H1 (cell line): ENCODE data around the gene CLEC18B. TPM values are rescaled to one million over a fixed set of nuclear protein-coding genes. Genes with fewer than 3 reads are reported as not detected.

Experiments
- CTCF ChIA-PET: fragments of 300-600 bp; sonication (Branson Sonifier 250); formaldehyde crosslinking; loops from one replicate; lab custom pipeline; 2021; ENCODE audit not compliant: partially characterized antibody; lab: Charles Lee
- POLR2A ChIA-PET: fragments of 300-600 bp; sonication (Branson Sonifier 250); formaldehyde crosslinking; loops from one replicate; lab custom pipeline; 2021; ENCODE audit warnings: inconsistent platforms; ENCODE audit not compliant: partially characterized antibody; lab: Charles Lee
- DNase-seq, 2 experiments: peaks; one replicate each; pipeline versions ENCODE4 v3.0.0 to v3.0.0-alpha.2; 2010 to 2022; ENCODE audit warnings: low spot score in 2 of 2, low read depth in 1 of 2, mixed read lengths in 1 of 2
- FAIRE-seq: peaks from 2 replicates; lab custom pipeline; 2011; peaks lifted over from hg19 to GRCh38; lab: Jason Lieb, UNC
- H2AFZ ChIP-seq: 2 replicates; pipeline ENCODE4 v1.8.1; 2012; ENCODE audit warnings: low read length, inconsistent platforms
- H2AK5ac ChIP-seq: 2 replicates; pipeline ENCODE4 v1.6.1; 2013; ENCODE audit warnings: low read depth, low read length
- H2BK120ac ChIP-seq: replicated peaks from 2 replicates; pipeline ENCODE3; 2013; ENCODE audit warnings: low read depth, low read length, inconsistent platforms
- H2BK12ac ChIP-seq: 2 replicates; pipeline ENCODE4 v1.6.1; 2013; ENCODE audit warnings: low read depth, low read length
- H2BK15ac ChIP-seq: 2 replicates; pipeline ENCODE4 v1.6.1; 2013; ENCODE audit warnings: low read length
- H2BK20ac ChIP-seq: 2 replicates; pipeline ENCODE4 v1.6.1; 2013; ENCODE audit warnings: low read length
- H2BK5ac ChIP-seq: 2 replicates; pipeline ENCODE4 v1.6.1; 2013; ENCODE audit warnings: low read depth, low read length
- H3K14ac ChIP-seq: 2 replicates; pipeline ENCODE4 v1.6.1; 2013; ENCODE audit warnings: inconsistent platforms; ENCODE audit not compliant: insufficient read length
- H3K18ac ChIP-seq: 2 replicates; pipeline ENCODE4 v1.6.1; 2013; ENCODE audit warnings: low read length; ENCODE audit errors: extremely low read depth
- H3K23ac ChIP-seq: 2 replicates; pipeline ENCODE4 v1.6.1; 2013; ENCODE audit warnings: inconsistent platforms; ENCODE audit not compliant: insufficient read length
- H3K23me2 ChIP-seq: 2 replicates; pipeline ENCODE4 v1.6.1; 2013; ENCODE audit warnings: low read depth, low read length
- H3K27ac ChIP-seq: 2 replicates; pipeline ENCODE4 v1.6.1; 2011; ENCODE audit warnings: low read depth, low read length, inconsistent platforms
- H3K27me3 ChIP-seq, 4 experiments: replicated peaks in 1 of 4; 1 replicate in 1 of 4; 2 replicates in 3 of 4; pipeline versions ENCODE4 v1.6.1 to v1.8.1; 2011 to 2013; ENCODE audit warnings: low read length in 3 of 4, mild to moderate bottlenecking in 3 of 4, inconsistent platforms in 2 of 4, mixed read lengths in 2 of 4, moderate library complexity in 1 of 4; ENCODE audit not compliant: control insufficient read depth in 3 of 4, insufficient read depth in 3 of 4; ENCODE audit errors: extremely low read depth in 1 of 4
- H3K36me3 ChIP-seq, 4 experiments: 2 replicates each; pipeline versions ENCODE4 v1.6.1 to v1.8.1; 2011 to 2013; ENCODE audit warnings: mild to moderate bottlenecking in 4 of 4, low read length in 3 of 4, moderate library complexity in 2 of 4, control low read depth in 1 of 4, inconsistent platforms in 1 of 4; ENCODE audit not compliant: insufficient read depth in 4 of 4, control insufficient read depth in 2 of 4
- H3K4ac ChIP-seq: replicated peaks from 2 replicates; pipeline ENCODE3; 2013; ENCODE audit warnings: low read length, low read depth, mixed read lengths, inconsistent platforms; ENCODE audit not compliant: insufficient read length
- H3K4me1 ChIP-seq, 4 experiments: replicated peaks in 1 of 4; 1 replicate in 1 of 4; 2 replicates in 3 of 4; pipeline versions ENCODE4 v1.6.1 to v1.8.1; 2011 to 2013; ENCODE audit warnings: low read length in 3 of 4, inconsistent platforms in 2 of 4, mixed read lengths in 1 of 4; ENCODE audit not compliant: insufficient read depth in 4 of 4, control insufficient read depth in 3 of 4
- H3K4me2 ChIP-seq, 2 experiments: 2 replicates each; pipeline versions ENCODE4 v1.6.1 to v1.8.1; 2011 to 2013; ENCODE audit warnings: low read depth in 2 of 2, low read length in 2 of 2, control low read depth in 1 of 2, inconsistent platforms in 1 of 2, mild to moderate bottlenecking in 1 of 2; ENCODE audit not compliant: insufficient read depth in 1 of 2
- H3K4me3 ChIP-seq, 4 experiments: fragments of 200-600, 300-600 bp in 1 of 4; sonication (generic), shearing (Covaris generic), sonication (Bioruptor Twin) in 1 of 4; 2 replicates each; pipeline versions ENCODE4 v1.5.1 to v1.8.1; 2011 to 2016; ENCODE audit warnings: low read length in 4 of 4, low read depth in 3 of 4, control low read depth in 2 of 4, inconsistent platforms in 2 of 4, mild to moderate bottlenecking in 2 of 4, mixed read lengths in 1 of 4, moderate library complexity in 1 of 4; ENCODE audit not compliant: insufficient read depth in 2 of 4; ENCODE audit errors: extremely low read depth in 1 of 4
- H3K56ac ChIP-seq: replicated peaks from 2 replicates; pipeline ENCODE3; 2013; ENCODE audit warnings: low read depth, mild to moderate bottlenecking, mixed read lengths, low read length, inconsistent platforms; ENCODE audit not compliant: insufficient read length
- H3K79me1 ChIP-seq: 2 replicates; pipeline ENCODE4 v1.6.1; 2013; ENCODE audit warnings: low read depth, low read length, control low read depth
- H3K79me2 ChIP-seq, 2 experiments: 2 replicates each; pipeline versions ENCODE4 v1.6.1 to v1.8.1; 2012 to 2013; ENCODE audit warnings: low read length in 2 of 2, mild to moderate bottlenecking in 2 of 2, inconsistent platforms in 1 of 2; ENCODE audit not compliant: insufficient read depth in 2 of 2, control insufficient read depth in 1 of 2
- H3K9ac ChIP-seq, 4 experiments: replicated peaks in 1 of 4; 1 replicate in 1 of 4; 2 replicates in 3 of 4; pipeline versions ENCODE4 v1.6.1 to v1.8.1; 2011 to 2013; ENCODE audit warnings: low read depth in 3 of 4, low read length in 3 of 4, control low read depth in 2 of 4, mild to moderate bottlenecking in 2 of 4, moderate library complexity in 2 of 4, inconsistent platforms in 1 of 4; ENCODE audit errors: extremely low read depth in 1 of 4
- H3K9me3 ChIP-seq, 2 experiments: 2 replicates each; pipeline versions ENCODE4 v1.6.1 to v1.8.1; 2012 to 2013; ENCODE audit warnings: mild to moderate bottlenecking in 2 of 2, moderate library complexity in 2 of 2, control low read depth in 1 of 2, inconsistent platforms in 1 of 2, low read depth in 1 of 2, low read length in 1 of 2, mixed read lengths in 1 of 2; ENCODE audit not compliant: insufficient read depth in 2 of 2
- H4K20me1 ChIP-seq, 2 experiments: replicated peaks in 1 of 2; 2 replicates each; pipeline versions ENCODE3 to v1.8.1; 2011 to 2013; ENCODE audit warnings: inconsistent platforms in 2 of 2, low read length in 2 of 2, mild to moderate bottlenecking in 1 of 2; ENCODE audit not compliant: insufficient read depth in 2 of 2, control insufficient read depth in 1 of 2
- H4K5ac ChIP-seq: 2 replicates; pipeline ENCODE4 v1.6.1; 2013; ENCODE audit warnings: low read length, low read depth, mixed read lengths, inconsistent platforms; ENCODE audit not compliant: insufficient read length
- H4K8ac ChIP-seq: 2 replicates; pipeline ENCODE4 v1.8.0; 2013; ENCODE audit warnings: mild to moderate bottlenecking, moderate library complexity, low read length, inconsistent platforms; ENCODE audit not compliant: insufficient read depth; ENCODE audit errors: extremely low read depth
- H4K91ac ChIP-seq: replicated peaks from 2 replicates; pipeline ENCODE3; 2013; ENCODE audit warnings: low read length, mixed read lengths, inconsistent platforms; ENCODE audit not compliant: insufficient read length
- RBBP5 ChIP-seq: IDR thresholded peaks from 2 replicates; pipeline ENCODE4 v1.7.1; 2012; ENCODE audit warnings: low read depth, mild to moderate bottlenecking, inconsistent platforms, low read length, moderate library complexity, borderline replicate concordance
- WGBS, 2 experiments: shearing (Covaris generic) in 1 of 2; methylation state at CpG; one replicate each; pipeline versions ENCODE4 v1.1.6 to v1.1.7; 2013 to 2015; ENCODE audit warnings: low lambda C conversion rate in 2 of 2, mixed read lengths in 2 of 2, inconsistent platforms in 1 of 2, low coverage in 1 of 2, missing lambda C conversion rate in 1 of 2; ENCODE audit not compliant: insufficient replicate concordance in 2 of 2, insufficient coverage in 1 of 2, insufficient read length in 1 of 2; ENCODE audit errors: extremely low coverage in 1 of 2, missing lambda C conversion rate in 1 of 2; 5-methylcytosine and 5-hydroxymethylcytosine counted together
- polyA plus RNA-seq, 7 experiments: library from polyadenylated mRNA; depleted of rRNA in 3 of 7; stranded (reverse) in 5 of 7; unstranded in 2 of 7; fragments of >200 nt in 5 of 7; fragments of 200-250 nt in 2 of 7; gene quantifications; 1 replicate in 5 of 7; 2 replicates in 1 of 7; 4 replicates in 1 of 7; pipeline versions ENCODE4 v1.2.1 to v1.2.3, GENCODE V29; 2011 to 2013; ENCODE audit warnings: missing spikeins in 2 of 7, mixed read lengths in 2 of 7
- total RNA-seq: library from RNA; stranded (reverse); fragmentation: NEBNext Ultra II Directional; extraction: Animal tissue kit (Norgen Biotek cat#: 25700); gene quantifications from 2 replicates; pipeline ENCODE4 v1.2.1, GENCODE V29; 2021

CLEC18B gene
- total and polyA plus RNA-seq, 2 of the 8 experiments (the other 6 are each of a cell fraction or from before 2014, with no cell fraction given) = 0.11 TPM; not detected in 1

DNA sequence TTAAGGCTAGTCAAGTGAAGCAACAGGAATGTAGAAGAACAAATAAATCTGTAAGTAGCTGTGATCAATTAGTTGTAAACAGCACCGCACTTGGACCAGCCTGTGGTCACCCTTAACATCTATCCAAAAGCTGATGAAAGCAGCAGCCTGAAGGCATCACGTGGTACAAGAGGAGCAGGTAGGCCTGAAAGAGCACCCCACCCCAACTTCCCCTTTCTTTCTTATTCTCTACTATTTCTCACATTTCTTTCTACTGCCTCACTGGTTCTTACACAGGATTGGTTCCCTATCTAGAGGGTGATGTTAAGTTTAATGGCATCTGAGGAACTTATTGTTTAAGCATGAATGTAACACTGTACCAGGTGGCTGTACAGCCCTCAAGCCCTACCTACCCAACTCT lies 42.6 kb upstream of the CLEC18B start:
- CTCF ChIA-PET = interaction anchor here (0.6 kb wide), 1 partner anchor 167 kb away, joined by 3 read pairs; no protein-coding TSS in a partner anchor
- no peak overlapping the region for H3K4me2 ChIP-seq
- FAIRE-seq = no peak
- no peak for TF ChIP-seq RBBP5

More for the DNA sequence above, 42.6 kb upstream of the CLEC18B start:
- Histone ChIP-seq H4K8ac (no peak overlapping the region), H3K9ac (no peak overlapping the region), H3K9me3 (no peaks in the 10 kb centered on the region), H2BK120ac (no peak overlapping the region), H4K91ac (no peak overlapping the region), H3K36me3 (peaks cover 27 to 78% (median 62%) of the 10 kb centered on the region in 4 experiments), H2BK12ac (no peak overlapping the region), H3K56ac (no peak overlapping the region), H2BK15ac (no peak overlapping the region), H4K20me1 (no peaks in the 10 kb centered on the region), H2BK20ac (no peak overlapping the region), H3K27ac (no peak overlapping the region), H3K79me2 (no peaks in the 10 kb centered on the region), H2BK5ac (no peak overlapping the region), H2AFZ (no peak overlapping the region), H3K23ac (no peak overlapping the region), H3K27me3 (no peaks in the 10 kb centered on the region), H2AK5ac (no peak overlapping the region), H4K5ac (no peak overlapping the region), H3K18ac (no peak overlapping the region), H3K14ac (no peak overlapping the region), H3K4ac (no peak overlapping the region), H3K79me1 (no peaks in the 10 kb centered on the region), H3K4me1 (no peaks in the 10 kb centered on the region), H3K23me2 (no peaks in the 10 kb centered on the region), H3K4me3 (no peak overlapping the region)
- DNase-seq = no peak
- POLR2A ChIA-PET = no interaction called here
- 89% methylated on average over 2 of the region's 2 CpGs; no CpG with 5 or more reads in 1 of the 2 experiments for WGBS, 2 experiments
